CD4-positive, alpha-beta T cell treated with Interferon alpha-2 for 1 hour (primary cell): ENCODE data around the gene C11orf97.
"Not testable (repeated sequence)": the region's sequence is repeated elsewhere in the genome, so short reads cannot be mapped to it uniquely, and the experiment has no call there.

Experiments
- DNase-seq, 2 donors: peaks; one replicate each; pipeline ENCODE4 v3.0.0-alpha.2; 2020 to 2022

C11orf97 gene

GRCh38 chr11:94558468-94558867, 46.2 kb downstream of the C11orf97 start:
- no peak for DNase-seq

- no peak for DNase-seq
Observed at GRCh38 chr11:94558932-94559331, 46.7 kb downstream of the C11orf97 start.

GRCh38 chr11:94559361-94559760, 47.1 kb downstream of the C11orf97 start:
- no peak for DNase-seq

- no peak for DNase-seq
Observed at GRCh38 chr11:94560834-94561233, 48.6 kb downstream of the C11orf97 start.

- no peak for DNase-seq
Observed at GRCh38 chr11:94563176-94563847, 51.1 kb downstream of the C11orf97 start.

GRCh38 chr11:94563848-94564467, 51.7 kb downstream of the C11orf97 start:
- DNase-seq, result no peak

GRCh38 chr11:94567181-94567670, 55.0 kb downstream of the C11orf97 start, which contains the start of gene PIWIL4:
PIWIL4 (plus strand) TSS chr11:94567368; CDS start chr11:94567519, 151 bp downstream.
- no peak for DNase-seq

GRCh38 chr11:94568200-94568599, 55.9 kb downstream of the C11orf97 start:
- DNase-seq, result no peak

GRCh38 chr11:94568717-94569116, 56.5 kb downstream of the C11orf97 start:
- no peak for DNase-seq

GRCh38 chr11:94572975-94573374, 60.7 kb downstream of the C11orf97 start:
- DNase-seq, result not testable (repeated sequence)

GRCh38 chr11:94574193-94574961, 62.1 kb downstream of the C11orf97 start:
- peak in 1 of 2 donors; percentile 12 for DNase-seq

GRCh38 chr11:94576306-94576705, 64.0 kb downstream of the C11orf97 start:
- DNase-seq, result no peak

- no peak for DNase-seq
Observed at GRCh38 chr11:94577841-94578240, 65.6 kb downstream of the C11orf97 start.
